HG02763 (cell line): Measurements from ENCODE around the gene FAIM2.
"Not testable (repeated sequence)": the region's sequence is repeated elsewhere in the genome, so short reads cannot be mapped to it uniquely, and the experiment has no call there.

Experiments
- ATAC-seq: cut with Tn5 transposase; IDR thresholded peaks from one replicate; pipeline ENCODE4 v1.9.1; 2021; ENCODE audit warnings: mild to moderate bottlenecking, moderate library complexity; ENCODE audit not compliant: unreplicated experiment

FAIM2 gene

GRCh38 chr12:49881415-49882247 lies 22.1 kb downstream of the FAIM2 start:
- no peak for ATAC-seq

DNA sequence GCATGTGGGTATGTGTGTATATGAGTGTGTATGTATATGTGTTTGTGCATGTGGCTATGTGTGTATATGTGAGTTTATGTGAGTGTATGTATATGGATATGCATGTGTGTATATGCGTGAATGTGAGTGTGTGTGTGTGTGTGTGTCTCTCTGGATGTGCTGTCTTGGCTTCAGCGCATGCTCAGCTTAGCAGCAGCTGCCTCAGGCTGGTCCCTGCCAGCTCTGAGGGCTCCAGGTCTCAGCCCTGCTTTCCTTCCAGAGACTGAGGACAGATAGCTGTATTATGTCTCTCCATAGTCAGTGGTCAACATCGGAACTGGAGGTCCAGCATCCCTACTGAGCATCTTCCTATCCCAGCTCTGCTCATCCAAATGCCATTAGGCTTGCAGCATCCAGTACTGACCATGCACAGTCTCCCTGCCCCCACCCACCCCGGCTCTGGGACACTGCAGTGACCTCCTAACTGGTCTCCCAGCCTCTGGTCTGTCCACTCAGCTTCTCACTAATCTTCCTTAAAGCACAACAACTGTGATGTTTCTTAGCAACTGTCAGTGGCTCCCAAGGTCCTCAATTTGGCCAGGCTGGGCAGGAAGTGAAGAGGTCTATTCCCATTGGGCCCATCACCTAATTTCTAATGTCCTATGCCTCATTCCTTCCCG lies 22.8 kb downstream of the FAIM2 start:
- no peak for ATAC-seq

DNA sequence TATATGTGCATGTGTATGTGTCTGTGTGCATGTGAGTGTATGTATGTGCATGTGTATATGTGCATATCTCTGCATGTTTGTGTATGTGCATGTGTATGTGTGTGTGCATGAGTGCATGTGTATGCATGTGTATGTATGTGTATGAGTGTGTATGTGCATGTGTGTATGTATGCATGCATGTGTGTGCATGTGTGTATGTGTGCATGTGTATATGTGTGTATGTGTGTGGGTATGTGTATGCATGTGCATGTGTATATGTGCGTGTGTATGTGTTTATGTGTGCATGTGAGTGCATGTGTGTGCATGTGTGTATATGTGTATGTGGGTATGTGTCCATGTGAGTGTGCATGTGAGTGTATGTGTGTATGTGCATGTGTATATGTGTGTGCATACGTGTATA lies 24.6 kb downstream of the FAIM2 start:
- ATAC-seq = not testable (repeated sequence)

- no peak for ATAC-seq
Observed at GRCh38 chr12:49878021-49878420, 25.7 kb downstream of the FAIM2 start.

DNA sequence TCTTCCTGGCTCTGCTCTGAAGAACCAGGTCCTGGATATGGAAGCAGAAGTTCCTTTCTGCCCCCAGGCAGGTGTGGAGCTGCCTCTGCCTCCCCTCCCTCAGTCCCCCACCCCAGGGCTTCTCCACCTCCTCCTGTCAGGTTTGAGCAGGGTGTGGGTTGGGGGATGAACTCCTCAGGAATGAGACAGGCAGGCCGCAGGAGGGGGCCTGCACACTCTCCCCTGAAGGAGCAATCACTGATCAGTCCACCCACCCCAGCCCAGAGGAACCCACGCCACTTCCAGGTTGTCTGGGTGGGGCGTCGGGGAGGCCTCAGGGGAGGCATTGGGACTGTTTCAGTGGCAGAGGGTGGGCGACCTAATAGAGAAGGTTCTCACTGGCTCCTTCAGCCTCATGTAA lies 26.6 kb downstream of the FAIM2 start:
- no peak for ATAC-seq

DNA sequence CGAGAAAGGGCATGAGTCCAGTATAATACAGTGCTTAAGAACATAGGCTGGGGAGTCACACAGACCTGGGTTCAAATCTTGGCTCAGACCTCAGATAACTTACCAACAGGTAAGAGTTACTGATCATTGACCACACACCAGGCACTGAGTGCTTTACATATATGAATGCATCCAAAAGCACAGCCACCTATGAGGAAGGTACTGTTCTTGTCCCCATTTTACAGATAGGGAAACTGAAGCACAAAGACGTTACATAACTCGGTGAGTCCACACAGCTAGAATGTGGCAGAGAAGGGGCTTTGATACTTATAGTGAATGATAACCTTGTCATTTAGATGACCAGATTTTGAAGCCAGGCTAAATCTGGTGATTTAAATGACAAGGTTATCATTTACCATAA lies 27.6 kb downstream of the FAIM2 start:
- ATAC-seq = no peak

GRCh38 chr12:49875115-49875720 lies 28.5 kb downstream of the FAIM2 start:
- no peak for ATAC-seq

GRCh38 chr12:49874142-49874897 lies 29.4 kb downstream of the FAIM2 start:
- ATAC-seq = no peak

DNA sequence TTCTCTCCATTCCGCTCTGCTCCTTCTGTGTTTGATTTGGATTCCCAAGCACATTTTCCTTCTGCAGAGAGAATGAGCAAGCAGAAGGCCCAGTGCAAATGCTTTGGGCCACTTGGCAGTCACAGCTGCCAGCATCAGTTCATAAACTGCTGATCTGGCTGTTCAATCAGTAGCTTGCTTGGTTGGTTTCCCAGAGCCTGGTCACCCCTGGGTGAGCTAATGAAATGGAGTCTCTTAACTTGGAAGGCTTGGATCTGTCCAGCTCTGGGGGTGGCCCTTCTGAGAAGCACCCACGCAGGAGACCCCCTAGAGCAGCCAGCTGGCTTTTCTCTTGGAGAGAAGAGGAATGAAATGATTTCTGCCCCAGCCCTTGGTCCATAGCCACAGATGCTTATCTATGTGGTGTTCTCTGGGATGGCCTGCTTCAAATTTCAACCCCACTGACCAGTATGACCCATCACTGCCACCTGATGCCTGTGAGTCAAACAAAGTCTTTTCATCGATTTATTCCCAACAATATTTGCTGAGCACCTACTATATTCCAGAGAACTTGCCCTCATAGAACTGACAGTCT lies 30.3 kb downstream of the FAIM2 start:
- no peak for ATAC-seq

DNA sequence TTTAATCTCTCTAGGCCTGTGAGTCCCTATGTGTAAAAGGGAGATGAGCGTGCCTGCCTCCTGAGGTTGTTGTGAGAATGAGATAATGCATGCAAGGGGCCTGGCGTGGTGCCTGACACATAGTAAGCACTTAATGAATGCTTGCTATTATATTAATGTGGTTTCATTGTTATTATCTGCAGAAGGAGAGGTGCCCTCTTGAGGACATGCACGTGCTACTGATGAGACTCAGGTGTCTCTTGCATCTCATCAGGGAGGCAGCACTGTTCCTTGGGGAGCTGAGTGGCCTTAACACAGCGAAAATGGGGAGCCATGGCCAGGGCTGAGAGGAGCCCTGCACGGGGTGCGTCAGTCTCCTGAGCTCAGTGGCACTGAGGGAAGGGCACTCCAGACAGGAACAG lies 30.9 kb downstream of the FAIM2 start:
- ATAC-seq = no peak

GRCh38 chr12:49872381-49872780 lies 31.3 kb downstream of the FAIM2 start:
- no peak for ATAC-seq

- ATAC-seq = not testable (repeated sequence)
Observed at GRCh38 chr12:49871811-49872251, 31.9 kb downstream of the FAIM2 start.

GRCh38 chr12:49871263-49871561 lies 32.5 kb downstream of the FAIM2 start:
- ATAC-seq = no peak

- no peak for ATAC-seq
Observed at GRCh38 chr12:49870501-49871262, 33.0 kb downstream of the FAIM2 start.

DNA sequence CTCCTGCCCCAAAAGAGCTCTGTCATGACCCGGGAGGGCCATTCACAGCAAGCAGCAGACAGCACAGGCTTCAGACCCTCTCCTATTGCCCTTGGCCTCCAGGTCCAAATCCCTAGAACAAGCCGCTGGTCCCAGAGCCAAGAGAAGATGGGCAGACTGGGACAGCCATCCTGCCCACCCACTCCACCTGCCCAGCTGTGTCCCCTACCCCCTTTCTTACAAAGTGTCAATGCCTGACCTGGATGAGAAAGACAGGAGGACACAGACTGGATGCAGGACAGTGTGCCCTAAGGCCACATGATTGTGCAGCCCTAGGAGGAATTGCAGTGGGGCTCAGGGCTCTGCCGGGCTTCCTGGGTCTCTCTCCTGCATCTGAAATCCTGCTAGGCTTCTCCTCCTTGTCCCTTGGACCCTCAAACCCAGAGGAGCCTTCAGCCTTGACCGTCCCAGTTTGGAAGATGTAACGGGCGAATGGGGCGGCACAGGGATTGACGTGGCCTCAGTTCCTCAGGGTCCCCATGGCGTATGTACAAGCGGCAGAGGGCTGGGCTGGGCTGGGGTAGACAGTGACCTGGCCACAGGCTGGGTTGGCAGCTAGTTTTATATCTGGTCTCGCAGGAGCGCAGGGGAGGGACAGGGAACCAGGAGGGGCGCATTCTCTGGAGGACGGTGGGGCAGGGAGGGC lies 33.7 kb downstream of the FAIM2 start:
- no peak for ATAC-seq

- no peak for ATAC-seq
Observed at GRCh38 chr12:49868952-49869815, 34.5 kb downstream of the FAIM2 start.

DNA sequence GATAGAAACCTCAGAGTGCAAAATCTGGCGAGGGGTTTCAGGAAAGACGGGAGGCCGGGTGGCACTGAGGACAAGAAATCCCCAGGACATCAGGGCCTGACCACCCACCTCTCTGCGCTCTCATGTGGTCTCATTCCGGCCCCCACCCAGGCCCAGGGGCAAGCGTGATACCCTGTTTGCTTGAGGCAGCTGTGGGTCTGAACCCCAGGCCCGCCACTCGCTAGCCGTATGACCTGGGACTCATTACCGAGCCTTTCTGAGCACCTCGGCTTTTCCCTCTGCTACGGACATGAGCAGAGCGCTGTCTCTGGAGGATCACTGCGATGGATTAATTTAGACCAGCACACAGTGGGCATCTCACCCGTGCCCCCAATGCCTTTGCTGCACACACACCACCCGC lies 35.3 kb downstream of the FAIM2 start:
- no peak for ATAC-seq

GRCh38 chr12:49867570-49868341 lies 35.9 kb downstream of the FAIM2 start:
- no peak for ATAC-seq
